HepG2 (cell line): ENCODE results near the gene MN1.

Source experiments
- ISL2 ChIP-seq: sonication (generic); formaldehyde crosslinking; IDR thresholded peaks from 2 replicates; pipeline ENCODE4 v1.5.0; 2020; ENCODE audit warnings: missing genetic modification reagents
- MYPOP ChIP-seq: sonication (generic); formaldehyde crosslinking; IDR thresholded peaks from 2 replicates; pipeline ENCODE4 v1.8.1; 2023; ENCODE audit warnings: mild to moderate bottlenecking, moderate library complexity, missing genetic modification reagents
- MZF1 ChIP-seq: sonication (generic); formaldehyde crosslinking; IDR thresholded peaks from 2 replicates; pipeline ENCODE4 v1.8.1; 2023; ENCODE audit warnings: mild to moderate bottlenecking, missing genetic modification reagents, borderline replicate concordance
- PBX2 ChIP-seq: IDR thresholded peaks from 2 replicates; pipeline ENCODE4 v1.6.1; 2016; ENCODE audit warnings: control low read depth
- POLR2AphosphoS2 ChIP-seq: IDR thresholded peaks from 2 replicates; pipeline ENCODE4 v1.6.1; 2011; ENCODE audit warnings: low read depth, low read length, improper control_type of control experiment
- TFDP2 ChIP-seq: sonication (generic); formaldehyde crosslinking; IDR thresholded peaks from 2 replicates; pipeline ENCODE4 v1.4.0; 2020; ENCODE audit warnings: missing genetic modification reagents
- XRCC5 ChIP-seq: fragments of 200-400 bp; formaldehyde crosslinking; optimal IDR thresholded peaks from 2 replicates; pipeline ENCODE3; 2017; ENCODE audit warnings: mild to moderate bottlenecking, low read length
- ZBTB34 ChIP-seq: sonication (generic); formaldehyde crosslinking; IDR thresholded peaks from 2 replicates; pipeline ENCODE4 v1.8.0; 2022; ENCODE audit warnings: mild to moderate bottlenecking, missing genetic modification reagents
- ZNF484 ChIP-seq: sonication (generic); formaldehyde crosslinking; IDR thresholded peaks from 2 replicates; pipeline ENCODE4 v1.5.1; 2020; ENCODE audit warnings: mild to moderate bottlenecking, low read depth, missing genetic modification reagents, borderline replicate concordance
- ZNF607 ChIP-seq: sonication (generic); formaldehyde crosslinking; IDR thresholded peaks from 2 replicates; pipeline ENCODE4 v1.5.1; 2020; ENCODE audit warnings: missing genetic modification reagents, mild to moderate bottlenecking, borderline replicate concordance
- ZNF639 ChIP-seq: conservative IDR thresholded peaks from 2 replicates; pipeline ENCODE4 v1.6.1; 2018; ENCODE audit warnings: missing genetic modification reagents

- TF ChIP-seq ISL2 (CRISPR knock-in tag) (no peak), MZF1 (CRISPR knock-in tag) (no peak), TFDP2 (CRISPR knock-in tag) (no peak), ZBTB34 (CRISPR knock-in tag) (no peak), ZNF639 (CRISPR knock-in tag) (no peak), MYPOP (CRISPR knock-in tag) (no peak), PBX2 (CRISPR knock-in tag) (no peak), POLR2AphosphoS2 (no peak), XRCC5 (no peak), ZNF484 (no peak), ZNF607 (CRISPR knock-in tag) (no peak)
Observed at GRCh38 chr22:27761000-27761399, 40.6 kb downstream of the MN1 start.
